HEK293 (cell line): Measurements from ENCODE around the gene DNAH1.

Experiments used
- CTCF ChIA-PET: fragments of 350-600 bp; formaldehyde crosslinking; extraction: SDS; loops from one replicate; lab custom pipeline; 2021; ENCODE audit warnings: antibody characterized with exemption; lab: Yijun Ruan, JAX
- POLR2A ChIA-PET: fragments of 300-600 bp; formaldehyde crosslinking; extraction: SDS; loops from one replicate; lab custom pipeline; 2020; ENCODE audit warnings: antibody characterized with exemption, inconsistent platforms; lab: Yijun Ruan, JAX
- H3K27ac ChIP-seq: fragments of 200-500 bp; sonication (Bioruptor generic); 2 replicates; pipeline ENCODE4 v1.5.1; 2014; ENCODE audit warnings: low read depth, low read length, control low read depth, inconsistent platforms; ENCODE audit errors: extremely low read depth
- H3K36me3 ChIP-seq, 2 experiments: fragments of 200-500 bp in 1 of 2; sonication (Bioruptor generic) in 1 of 2; 1 replicate in 1 of 2; 2 replicates in 1 of 2; pipeline ENCODE4 v1.5.1; 2014 to 2017; ENCODE audit warnings: inconsistent platforms in 2 of 2, low read length in 2 of 2; ENCODE audit not compliant: control insufficient read depth in 2 of 2, insufficient read depth in 1 of 2
- H3K4me1 ChIP-seq: fragments of 200-500 bp; sonication (Bioruptor generic); 2 replicates; pipeline ENCODE4 v1.5.1; 2014; ENCODE audit warnings: mild to moderate bottlenecking, low read length, inconsistent platforms; ENCODE audit not compliant: control insufficient read depth, insufficient read depth
- H3K4me3 ChIP-seq: 2 replicates; pipeline ENCODE4 v1.5.1; 2011; ENCODE audit warnings: low read depth, mild to moderate bottlenecking, control low read depth, low read length, moderate library complexity
- H3K9me3 ChIP-seq: fragments of 200-500 bp; sonication (Bioruptor generic); 2 replicates; pipeline ENCODE4 v1.5.1; 2014; ENCODE audit warnings: low read depth, low read length, inconsistent platforms; ENCODE audit not compliant: control insufficient read depth, insufficient read depth
- HOXA7 ChIP-seq: sonication (generic); formaldehyde crosslinking; IDR thresholded peaks from 2 replicates; pipeline ENCODE4 v1.8.1; 2022; ENCODE audit warnings: missing genetic modification reagents, borderline replicate concordance
- HOXD13 ChIP-seq: sonication (generic); formaldehyde crosslinking; IDR thresholded peaks from 2 replicates; pipeline ENCODE4 v1.8.0; 2022; ENCODE audit warnings: missing genetic modification reagents, borderline replicate concordance
- OSR2 ChIP-seq: fragments of 450-650 bp; formaldehyde crosslinking; IDR thresholded peaks from 2 replicates; pipeline ENCODE4 v1.5.1; 2016; ENCODE audit warnings: missing biosample characterization, missing genetic modification characterization
- SCRT2 ChIP-seq: fragments of 450-650 bp; formaldehyde crosslinking; IDR thresholded peaks from 2 replicates; pipeline ENCODE4 v1.5.1; 2016; ENCODE audit warnings: missing biosample characterization, missing genetic modification characterization
- TRIM28 ChIP-seq: IDR thresholded peaks from 2 replicates; pipeline ENCODE4 v1.6.1; 2011; ENCODE audit warnings: low read length, control low read depth, borderline replicate concordance
- WT1 ChIP-seq: fragments of 450-650 bp; formaldehyde crosslinking; IDR thresholded peaks from 2 replicates; pipeline ENCODE4 v1.5.1; 2016; ENCODE audit warnings: missing biosample characterization, missing genetic modification characterization
- ZBTB8A ChIP-seq: fragments of 450-650 bp; formaldehyde crosslinking; IDR thresholded peaks from 2 replicates; pipeline ENCODE4 v1.5.1; 2016; ENCODE audit warnings: missing biosample characterization, missing genetic modification characterization
- ZFP37 ChIP-seq: fragments of 450-650 bp; formaldehyde crosslinking; IDR thresholded peaks from 2 replicates; pipeline ENCODE4 v1.5.1; 2016; ENCODE audit warnings: missing biosample characterization, missing genetic modification characterization
- ZNF114 ChIP-seq: fragments of 450-650 bp; formaldehyde crosslinking; IDR thresholded peaks from 2 replicates; pipeline ENCODE4 v1.5.0; 2017; ENCODE audit warnings: missing biosample characterization, missing genetic modification characterization
- ZNF248 ChIP-seq: fragments of 450-650 bp; formaldehyde crosslinking; IDR thresholded peaks from 2 replicates; pipeline ENCODE4 v1.5.1; 2017; ENCODE audit warnings: missing biosample characterization, missing genetic modification characterization
- ZNF366 ChIP-seq: fragments of 450-650 bp; formaldehyde crosslinking; conservative IDR thresholded peaks from 2 replicates; pipeline ENCODE4 v1.5.1; 2016; ENCODE audit warnings: missing biosample characterization, missing genetic modification characterization
- ZNF529 ChIP-seq: fragments of 450-650 bp; formaldehyde crosslinking; IDR thresholded peaks from 2 replicates; pipeline ENCODE4 v1.5.1; 2017; ENCODE audit warnings: missing genetic modification characterization, missing biosample characterization; ENCODE audit not compliant: insufficient replicate concordance
- ZNF530 ChIP-seq: fragments of 450-650 bp; formaldehyde crosslinking; IDR thresholded peaks from 2 replicates; pipeline ENCODE4 v1.5.1; 2016; ENCODE audit warnings: low read depth, missing biosample characterization, missing genetic modification characterization
- ZNF558 ChIP-seq: fragments of 450-650 bp; formaldehyde crosslinking; IDR thresholded peaks from 2 replicates; pipeline ENCODE4 v1.5.1; 2016; ENCODE audit warnings: missing biosample characterization, missing genetic modification characterization
- ZNF623 ChIP-seq: fragments of 450-650 bp; formaldehyde crosslinking; IDR thresholded peaks from 2 replicates; pipeline ENCODE4 v1.5.1; 2016; ENCODE audit warnings: missing biosample characterization, missing genetic modification characterization
- ZNF777 ChIP-seq: fragments of 450-650 bp; formaldehyde crosslinking; IDR thresholded peaks from 2 replicates; pipeline ENCODE4 v1.5.1; 2017; ENCODE audit warnings: missing biosample characterization, missing genetic modification characterization, borderline replicate concordance
- ZNF785 ChIP-seq: fragments of 450-650 bp; formaldehyde crosslinking; IDR thresholded peaks from 2 replicates; pipeline ENCODE4 v1.5.1; 2016; ENCODE audit warnings: missing biosample characterization, missing genetic modification characterization
- ZNF837 ChIP-seq: fragments of 450-650 bp; formaldehyde crosslinking; IDR thresholded peaks from 2 replicates; pipeline ENCODE4 v1.5.1; 2016; ENCODE audit warnings: missing biosample characterization, missing genetic modification characterization
- ZSCAN4 ChIP-seq: fragments of 450-650 bp; formaldehyde crosslinking; IDR thresholded peaks from 2 replicates; pipeline ENCODE4 v1.5.1; 2017; ENCODE audit warnings: missing biosample characterization, missing genetic modification characterization
- TF ChIP-seq, protein P1 (sequence below): fragments of 450-650 bp; formaldehyde crosslinking; IDR thresholded peaks from 2 replicates; pipeline ENCODE4 v1.5.1; 2016; ENCODE audit warnings: missing biosample characterization, missing genetic modification characterization

DNAH1 gene

GRCh38 chr3:52292247-52293065 lies 23.7 kb upstream of the DNAH1 start:
- Histone ChIP-seq H3K4me1 (no peaks in the 10 kb centered on the region), H3K36me3 (peaks cover 0 to 22% of the 10 kb centered on the region in 2 experiments; a peak in 1 of 3 replicates), H3K4me3 (no peak overlapping the region)
- CTCF ChIA-PET, result interaction anchor here (0.6 to 3.0 kb wide), 5 partner anchors 7 to 156 kb away, joined by 3 to 33 read pairs (median 3); no protein-coding TSS in a partner anchor
- POLR2A ChIA-PET, result interaction anchor here (0.9 kb wide), 1 partner anchor 12 kb away, joined by 4 read pairs; no protein-coding TSS in a partner anchor
- no peak for TF ChIP-seq ZNF558 (tag by site-specific recombination)
- TF ChIP-seq, all 188 proteins: peak for 0
- Histone ChIP-seq H3K9me3 (no peaks in the 10 kb centered on the region), H3K27ac (no peak overlapping the region)

DNA sequence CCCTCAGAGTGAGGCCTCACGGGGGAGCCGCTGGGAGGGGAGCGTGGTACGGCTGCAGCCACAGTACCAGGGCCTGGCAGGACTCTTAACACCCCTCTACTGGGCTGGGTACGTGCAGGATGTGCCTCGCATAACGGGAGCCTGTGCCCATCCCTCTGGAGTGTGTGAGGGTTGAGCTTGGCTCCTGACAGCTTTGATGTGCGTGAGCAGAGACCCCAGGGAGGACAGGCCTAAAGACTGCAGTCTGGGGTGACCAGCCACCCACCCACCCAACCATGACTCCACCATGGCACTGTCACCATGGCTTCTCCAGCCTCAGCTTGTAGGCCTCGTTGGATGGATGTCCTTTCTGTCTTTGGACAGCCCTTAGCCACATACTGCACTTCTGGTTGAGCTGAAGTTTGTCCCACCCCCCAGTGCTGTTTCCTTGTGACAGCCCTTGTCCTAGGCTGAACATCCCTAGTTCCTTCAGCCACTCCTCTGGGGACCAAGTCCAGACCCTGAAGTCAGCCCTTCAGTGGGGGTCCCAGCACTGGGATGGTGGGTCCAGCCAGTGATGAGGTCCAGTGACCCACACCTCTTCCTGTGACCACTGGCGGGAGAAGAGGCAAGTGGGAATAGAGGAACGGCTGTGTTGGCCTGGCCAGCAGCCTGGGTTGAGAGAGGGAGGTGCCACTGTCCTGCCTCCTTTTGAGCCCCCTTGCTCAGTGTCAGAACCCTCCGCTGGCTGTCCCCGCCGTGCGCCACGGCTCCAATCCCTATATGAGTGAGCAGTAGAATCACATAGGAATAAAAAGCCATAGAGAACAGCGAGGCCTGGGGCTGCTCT lies 22.4 kb upstream of the DNAH1 start:
- H3K36me3 ChIP-seq, result peaks cover 0 to 22% of the 10 kb centered on the region in 2 experiments; a peak in 1 of 3 replicates
- no peaks in the 10 kb centered on the region for H3K9me3 ChIP-seq
- POLR2A ChIA-PET, result no interaction called here
- H3K27ac ChIP-seq, result no peak overlapping the region
- no peak overlapping the region for H3K4me3 ChIP-seq
- no peak for TF ChIP-seq ZNF529
- TF ChIP-seq, protein P1, sequence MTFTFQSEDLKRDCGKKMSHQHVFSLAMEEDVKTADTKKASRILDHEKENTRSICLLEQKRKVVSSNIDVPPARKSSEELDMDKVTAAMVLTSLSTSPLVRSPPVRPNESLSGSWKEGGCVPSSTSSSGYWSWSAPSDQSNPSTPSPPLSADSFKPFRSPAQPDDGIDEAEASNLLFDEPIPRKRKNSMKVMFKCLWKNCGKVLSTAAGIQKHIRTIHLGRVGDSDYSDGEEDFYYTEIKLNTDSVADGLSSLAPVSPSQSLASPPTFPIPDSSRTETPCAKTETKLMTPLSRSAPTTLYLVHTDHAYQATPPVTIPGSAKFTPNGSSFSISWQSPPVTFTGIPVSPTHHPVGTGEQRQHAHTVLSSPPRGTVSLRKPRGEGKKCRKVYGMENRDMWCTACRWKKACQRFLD (tag by site-specific recombination), result no peak
- no peak for TF ChIP-seq ZNF623 (tag by site-specific recombination)
- TF ChIP-seq SCRT2 (tag by site-specific recombination), result no peak
- no peak for TF ChIP-seq TRIM28
- no peak for TF ChIP-seq ZNF785
- TF ChIP-seq ZNF530 (tag by site-specific recombination), result no peak
- TF ChIP-seq WT1, result no peak
- TF ChIP-seq ZSCAN4, result no peak
- no peak for TF ChIP-seq HOXD13 (CRISPR knock-in tag)
- TF ChIP-seq ZNF248 (tag by site-specific recombination), result no peak
- TF ChIP-seq ZNF366, result no peak
- no peak for TF ChIP-seq ZBTB8A (tag by site-specific recombination)
- TF ChIP-seq ZFP37, result no peak
- no peak for TF ChIP-seq ZNF777 (tag by site-specific recombination)
- no peak for TF ChIP-seq ZNF837 (tag by site-specific recombination)
- TF ChIP-seq ZNF114, result no peak
- no peak for TF ChIP-seq HOXA7 (CRISPR knock-in tag)
- TF ChIP-seq OSR2 (tag by site-specific recombination), result no peak
- H3K4me1 ChIP-seq, result no peaks in the 10 kb centered on the region
- CTCF ChIA-PET, result interaction anchor here (0.6 kb wide), 1 partner anchor 15 kb away, joined by 3 read pairs; the partner anchor contains the start of gene WDR82
